OCI-LY3 (cell line): ENCODE results near the gene SLC16A11.

Experiments
- H2AFZ ChIP-seq: fragments of 200-600, 300-600 bp; shearing (Covaris generic); 2 replicates; pipeline ENCODE4 v1.6.0; 2014; ENCODE audit warnings: antibody characterized with exemption, low read depth, low read length
- H3K27ac ChIP-seq: fragments of 200-600, 300-600 bp; sonication (generic); 2 replicates; pipeline ENCODE4 v1.5.1; 2014; ENCODE audit warnings: mild to moderate bottlenecking, low read length, moderate library complexity, mixed read lengths
- H3K27me3 ChIP-seq: fragments of 200-600, 300-600 bp; sonication (generic); 2 replicates; pipeline ENCODE4 v1.6.1; 2014; ENCODE audit warnings: low read depth, low read length, mixed read lengths
- H3K36me3 ChIP-seq: fragments of 200-600, 300-600 bp; sonication (generic); replicated peaks from 2 replicates; pipeline ENCODE3; 2014; ENCODE audit warnings: low read depth, low read length, mixed read lengths
- H3K4me1 ChIP-seq: fragments of 300-600, 200-600 bp; sonication (generic); 2 replicates; pipeline ENCODE4 v1.6.1; 2014; ENCODE audit warnings: low read length, mixed read lengths
- H3K4me2 ChIP-seq: fragments of 200-600, 300-600 bp; sonication (generic); 2 replicates; pipeline ENCODE4 v1.6.1; 2014; ENCODE audit warnings: low read length, mixed read lengths
- H3K4me3 ChIP-seq: fragments of 300-600, 200-600 bp; sonication (generic); 2 replicates; pipeline ENCODE4 v1.5.1; 2014; ENCODE audit warnings: antibody characterized with exemption, mild to moderate bottlenecking, low read length, moderate library complexity
- H3K79me2 ChIP-seq: fragments of 300-600, 200-600 bp; shearing (Covaris generic); 2 replicates; pipeline ENCODE4 v1.6.1; 2014; ENCODE audit warnings: mild to moderate bottlenecking, low read length, mixed read lengths
- H3K9ac ChIP-seq: fragments of 300-600, 200-600 bp; shearing (Covaris generic); 2 replicates; pipeline ENCODE4 v1.6.0; 2014; ENCODE audit warnings: mild to moderate bottlenecking, low read length, moderate library complexity
- H3K9me3 ChIP-seq: fragments of 200-600, 300-600 bp; shearing (Covaris generic); 2 replicates; pipeline ENCODE4 v1.6.1; 2014; ENCODE audit warnings: low read length, mixed read lengths; ENCODE audit not compliant: insufficient read depth
- H4K20me1 ChIP-seq: fragments of 200-600, 300-600 bp; sonication (generic); 2 replicates; pipeline ENCODE4 v1.6.1; 2016; ENCODE audit warnings: low read length, mixed read lengths; ENCODE audit not compliant: insufficient read depth
- EZH2phosphoT487 ChIP-seq: fragments of 200-600 bp; shearing (Covaris generic); IDR thresholded peaks from 2 replicates; pipeline ENCODE4 v1.6.1; 2018; ENCODE audit warnings: antibody characterized with exemption, mixed run types, low read depth
- TF ChIP-seq, protein P1 (sequence below): fragments of 200-600, 300-600 bp; sonication (generic); IDR thresholded peaks from 2 replicates; pipeline ENCODE4 v1.5.1; 2014; ENCODE audit warnings: antibody characterized with exemption, low read length, low read depth

The SLC16A11 gene

DNA sequence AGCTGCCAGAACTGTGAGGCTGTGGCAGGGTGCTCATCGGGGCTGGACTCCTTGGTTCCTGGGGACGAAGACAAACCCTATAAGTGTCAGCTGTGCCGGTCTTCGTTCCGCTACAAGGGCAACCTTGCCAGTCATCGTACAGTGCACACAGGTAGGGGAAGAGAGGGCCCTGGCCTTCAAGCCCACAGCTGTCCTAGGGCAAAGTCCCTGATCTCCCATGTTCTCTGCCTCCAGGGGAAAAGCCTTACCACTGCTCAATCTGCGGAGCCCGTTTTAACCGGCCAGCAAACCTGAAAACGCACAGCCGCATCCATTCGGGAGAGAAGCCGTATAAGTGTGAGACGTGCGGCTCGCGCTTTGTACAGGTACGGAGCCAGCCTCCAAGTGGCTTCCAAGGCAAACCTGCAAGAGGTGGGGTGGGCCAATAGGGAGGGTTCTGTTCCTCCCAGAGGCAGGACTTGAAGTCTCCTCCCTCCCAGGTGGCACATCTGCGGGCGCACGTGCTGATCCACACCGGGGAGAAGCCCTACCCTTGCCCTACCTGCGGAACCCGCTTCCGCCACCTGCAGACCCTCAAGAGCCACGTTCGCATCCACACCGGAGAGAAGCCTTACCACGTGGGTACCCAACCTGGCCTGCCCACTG is 17.3 kb downstream of the SLC16A11 start:
- Histone ChIP-seq H3K27me3 (no peaks in the 10 kb centered on the region), H3K27ac (no peak overlapping the region), H3K9me3 (no peaks in the 10 kb centered on the region), H3K4me1 (peaks cover 6% of the 10 kb centered on the region), H3K79me2 (no peaks in the 10 kb centered on the region), H3K36me3 (no peaks in the 10 kb centered on the region), H4K20me1 (no peaks in the 10 kb centered on the region), H3K4me2 (no peak overlapping the region), H3K4me3 (no peak overlapping the region), H2AFZ (no peak overlapping the region), H3K9ac (no peak overlapping the region)
- TF ChIP-seq, protein P1, sequence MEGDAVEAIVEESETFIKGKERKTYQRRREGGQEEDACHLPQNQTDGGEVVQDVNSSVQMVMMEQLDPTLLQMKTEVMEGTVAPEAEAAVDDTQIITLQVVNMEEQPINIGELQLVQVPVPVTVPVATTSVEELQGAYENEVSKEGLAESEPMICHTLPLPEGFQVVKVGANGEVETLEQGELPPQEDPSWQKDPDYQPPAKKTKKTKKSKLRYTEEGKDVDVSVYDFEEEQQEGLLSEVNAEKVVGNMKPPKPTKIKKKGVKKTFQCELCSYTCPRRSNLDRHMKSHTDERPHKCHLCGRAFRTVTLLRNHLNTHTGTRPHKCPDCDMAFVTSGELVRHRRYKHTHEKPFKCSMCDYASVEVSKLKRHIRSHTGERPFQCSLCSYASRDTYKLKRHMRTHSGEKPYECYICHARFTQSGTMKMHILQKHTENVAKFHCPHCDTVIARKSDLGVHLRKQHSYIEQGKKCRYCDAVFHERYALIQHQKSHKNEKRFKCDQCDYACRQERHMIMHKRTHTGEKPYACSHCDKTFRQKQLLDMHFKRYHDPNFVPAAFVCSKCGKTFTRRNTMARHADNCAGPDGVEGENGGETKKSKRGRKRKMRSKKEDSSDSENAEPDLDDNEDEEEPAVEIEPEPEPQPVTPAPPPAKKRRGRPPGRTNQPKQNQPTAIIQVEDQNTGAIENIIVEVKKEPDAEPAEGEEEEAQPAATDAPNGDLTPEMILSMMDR, result no peak
- TF ChIP-seq EZH2phosphoT487, result no peak

DNA sequence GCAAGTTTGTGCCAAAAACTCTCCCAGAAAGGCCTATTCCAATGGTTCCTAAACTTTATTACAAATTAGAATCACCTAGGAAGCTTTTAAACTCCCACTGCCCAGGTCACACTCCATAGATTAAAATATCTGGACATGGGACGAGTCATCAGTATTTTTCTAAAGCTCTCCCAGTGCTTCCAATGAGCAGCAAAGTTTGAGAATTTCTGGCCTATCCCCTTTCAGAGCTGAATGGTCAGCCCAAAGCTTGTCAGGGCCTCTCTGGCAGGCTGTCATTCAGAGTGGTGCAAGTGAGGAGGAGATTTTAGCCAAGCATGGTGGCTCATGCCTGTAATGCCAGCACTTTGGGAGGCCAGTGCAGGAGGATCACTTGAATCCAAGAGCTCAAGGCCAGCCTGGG is 18.6 kb downstream of the SLC16A11 start:
- no peak overlapping the region for H3K4me3 ChIP-seq
- no peaks in the 10 kb centered on the region for H4K20me1 ChIP-seq
- TF ChIP-seq, protein P1, result no peak
- no peak for TF ChIP-seq EZH2phosphoT487
- H3K4me2 ChIP-seq, result no peak overlapping the region
- H2AFZ ChIP-seq, result no peak overlapping the region
- no peak overlapping the region for H3K27ac ChIP-seq
- H3K79me2 ChIP-seq, result no peaks in the 10 kb centered on the region
- peaks cover 14% of the 10 kb centered on the region for H3K4me1 ChIP-seq
- no peaks in the 10 kb centered on the region for H3K9me3 ChIP-seq
- H3K36me3 ChIP-seq, result no peaks in the 10 kb centered on the region
- no peak overlapping the region for H3K9ac ChIP-seq
- no peaks in the 10 kb centered on the region for H3K27me3 ChIP-seq

DNA sequence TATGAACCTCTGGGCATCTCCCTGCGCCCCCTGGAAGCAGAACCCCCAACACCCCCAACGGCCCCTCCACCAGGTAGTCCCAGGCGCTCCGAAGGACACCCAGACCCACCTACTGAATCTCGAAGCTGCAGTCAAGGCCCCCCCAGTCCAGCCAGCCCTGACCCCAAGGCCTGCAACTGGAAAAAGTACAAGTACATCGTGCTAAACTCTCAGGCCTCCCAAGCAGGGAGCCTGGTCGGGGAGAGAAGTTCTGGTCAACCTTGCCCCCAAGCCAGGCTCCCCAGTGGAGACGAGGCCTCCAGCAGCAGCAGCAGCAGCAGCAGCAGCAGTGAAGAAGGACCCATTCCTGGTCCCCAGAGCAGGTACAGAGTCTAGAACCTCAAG is 19.5 kb downstream of the SLC16A11 start:
- TF ChIP-seq, protein P1, result no peak
- TF ChIP-seq EZH2phosphoT487, result no peak
- peaks cover 14% of the 10 kb centered on the region for H3K4me1 ChIP-seq
- no peaks in the 10 kb centered on the region for H3K27me3 ChIP-seq
- no peak overlapping the region for H3K9ac ChIP-seq
- H3K9me3 ChIP-seq, result no peaks in the 10 kb centered on the region
- no peaks in the 10 kb centered on the region for H3K79me2 ChIP-seq
- H4K20me1 ChIP-seq, result no peaks in the 10 kb centered on the region
- no peak overlapping the region for H3K4me3 ChIP-seq
- no peak overlapping the region for H3K4me2 ChIP-seq
- H3K36me3 ChIP-seq, result no peaks in the 10 kb centered on the region
- no peak overlapping the region for H3K27ac ChIP-seq
- H2AFZ ChIP-seq, result no peak overlapping the region

DNA sequence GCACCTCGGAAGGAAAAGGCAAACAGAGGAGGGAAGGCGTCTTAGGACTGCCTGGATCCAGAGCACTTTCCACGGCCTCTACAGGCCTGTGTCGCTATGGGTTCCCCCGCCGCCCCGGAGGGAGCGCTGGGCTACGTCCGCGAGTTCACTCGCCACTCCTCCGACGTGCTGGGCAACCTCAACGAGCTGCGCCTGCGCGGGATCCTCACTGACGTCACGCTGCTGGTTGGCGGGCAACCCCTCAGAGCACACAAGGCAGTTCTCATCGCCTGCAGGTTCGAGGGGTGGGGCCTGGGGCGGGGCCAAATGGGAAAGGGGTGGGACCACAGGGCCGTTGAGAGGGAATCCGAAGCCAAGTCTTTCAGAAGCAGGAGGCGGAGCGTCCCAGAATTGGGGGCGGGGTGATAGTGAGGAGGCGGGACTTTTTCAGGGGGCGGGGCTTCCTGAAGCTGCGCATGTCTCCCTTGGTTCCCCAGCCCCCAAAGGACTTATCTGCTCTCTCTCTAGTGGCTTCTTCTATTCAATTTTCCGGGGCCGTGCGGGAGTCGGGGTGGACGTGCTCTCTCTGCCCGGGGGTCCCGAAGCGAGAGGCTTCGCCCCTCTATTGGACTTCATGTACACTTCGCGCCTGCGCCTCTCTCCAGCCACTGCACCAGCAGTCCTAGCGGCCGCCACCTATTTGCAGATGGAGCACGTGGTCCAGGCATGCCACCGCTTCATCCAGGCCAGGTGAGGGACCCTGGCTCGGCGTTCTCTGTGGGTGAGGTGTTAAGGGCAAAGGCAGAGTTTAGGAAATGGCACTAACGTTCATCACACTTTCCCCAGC is 20.1 kb downstream of the SLC16A11 start:
- Histone ChIP-seq H3K4me1 (peaks cover 14% of the 10 kb centered on the region), H4K20me1 (no peaks in the 10 kb centered on the region), H3K9ac (no peak overlapping the region), H3K9me3 (no peaks in the 10 kb centered on the region), H3K4me2 (no peak overlapping the region), H3K4me3 (no peak overlapping the region), H3K27ac (no peak overlapping the region), H2AFZ (no peak overlapping the region), H3K79me2 (no peaks in the 10 kb centered on the region), H3K27me3 (no peaks in the 10 kb centered on the region), H3K36me3 (no peaks in the 10 kb centered on the region)
- TF ChIP-seq EZH2phosphoT487, result no peak
- TF ChIP-seq, protein P1, result no peak
